HTERT RPE-1 (cell line): Measurements from ENCODE around the gene ADARB1.

Experiments used
- in situ Hi-C: fragments of 300-500 bp; cut with MboI; formaldehyde crosslinking; loops from 4 replicates; pipeline ENCODE4 v1.14.3; 2020; ENCODE audit warnings: low sequenced_read_pairs

Gene ADARB1

DNA sequence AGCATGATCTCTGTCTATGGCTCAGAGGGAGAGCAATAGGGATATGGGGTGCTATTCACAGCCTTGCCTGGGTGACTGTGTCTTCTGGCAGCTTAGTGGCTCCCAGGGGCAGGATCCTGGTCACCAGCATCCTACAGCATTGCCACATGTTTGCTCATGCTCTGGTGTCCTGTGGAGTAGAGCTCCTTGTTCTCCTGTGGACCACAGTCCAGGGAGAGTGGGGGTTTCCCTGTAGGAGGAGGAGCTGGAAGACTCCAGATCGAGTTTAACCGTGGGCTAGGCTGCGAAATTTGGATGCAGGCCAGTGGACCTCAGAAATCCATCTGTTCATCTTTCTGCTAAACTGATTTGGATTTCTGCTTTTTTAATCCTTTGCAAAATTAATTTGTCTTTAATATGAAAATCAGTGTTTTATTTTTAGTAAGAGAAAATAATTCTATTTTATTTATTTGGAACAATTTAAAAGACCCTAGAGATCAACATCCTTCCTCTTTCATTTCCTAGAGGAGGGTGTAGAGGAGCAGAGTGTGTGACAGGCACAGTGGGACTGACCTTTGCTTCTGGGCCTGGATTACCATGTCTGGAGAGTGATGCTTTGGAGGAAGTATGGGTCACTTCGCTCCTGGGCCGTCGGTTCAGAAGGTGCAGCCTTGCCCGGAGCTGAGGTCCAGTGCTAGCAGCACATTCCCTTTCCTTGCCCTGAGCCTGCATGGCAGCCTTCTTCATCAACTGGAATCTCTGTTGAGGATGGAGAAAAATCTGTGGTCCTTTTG is 17.4 kb downstream of the ADARB1 start:
- in situ Hi-C loops: no loop called here

DNA sequence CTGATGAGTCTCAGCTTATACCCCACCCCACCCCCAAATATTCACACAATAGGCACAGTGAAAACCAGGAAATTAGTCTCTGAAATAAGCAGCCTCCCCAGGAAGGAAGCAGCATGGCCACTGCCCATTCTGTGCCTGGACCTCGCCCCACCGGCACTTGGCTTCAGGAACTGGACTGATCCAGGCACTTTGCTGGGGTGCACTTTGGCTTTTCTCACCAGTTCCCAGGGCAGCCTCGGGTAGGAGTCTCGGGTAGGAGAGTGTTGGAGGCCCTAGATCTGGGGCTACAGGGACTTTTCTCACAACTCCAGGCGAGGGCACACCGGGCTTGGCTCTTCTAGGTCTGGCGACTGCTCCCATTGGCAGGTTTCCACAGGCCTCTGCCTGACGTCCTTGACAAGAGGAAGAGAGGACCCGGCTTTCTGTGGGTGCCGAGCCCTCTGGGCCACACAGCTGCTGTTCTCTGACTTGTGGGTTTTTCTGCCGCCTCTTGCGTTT is 18.7 kb downstream of the ADARB1 start:
- in situ Hi-C loops: no loop called here

DNA sequence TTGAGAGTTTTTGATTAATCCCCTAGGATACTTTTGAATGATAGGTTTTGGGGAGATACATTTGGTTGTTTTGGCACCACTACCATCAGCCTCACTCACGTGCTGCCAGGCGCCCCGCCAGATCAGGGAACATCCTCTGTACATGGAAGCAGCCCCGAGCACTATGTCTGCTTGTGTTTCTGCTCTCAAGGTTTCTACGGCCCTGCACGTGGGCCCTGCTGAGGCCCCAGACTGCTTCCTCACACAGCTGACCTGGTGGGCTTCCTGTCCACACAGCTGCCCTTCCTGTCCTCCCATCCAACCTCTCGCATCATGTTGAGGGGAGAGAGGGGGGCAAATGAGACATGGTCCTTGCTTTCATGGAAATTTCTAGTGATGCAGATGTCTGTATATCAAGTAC is 20.0 kb downstream of the ADARB1 start:
- in situ Hi-C loops: no loop called here

DNA sequence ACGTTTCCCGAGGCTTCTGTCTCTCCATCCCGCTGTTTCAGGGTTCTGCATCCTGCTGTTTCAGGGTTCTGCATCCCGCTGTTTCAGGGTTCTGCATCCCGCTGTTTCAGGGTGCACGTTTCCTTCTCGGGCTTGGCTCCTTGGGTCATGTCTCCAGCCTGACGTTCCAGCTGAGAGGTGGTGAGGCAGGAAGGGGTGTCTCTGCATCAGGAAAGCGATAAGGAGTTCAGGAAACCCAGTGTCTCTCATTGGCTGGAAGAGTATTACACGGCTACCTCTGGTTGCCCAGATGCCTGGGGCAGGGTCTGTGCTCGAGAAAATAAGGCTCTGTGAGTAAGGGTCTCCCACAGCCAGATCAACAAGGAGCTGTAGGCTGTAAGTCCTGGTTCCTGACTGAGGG is 21.1 kb downstream of the ADARB1 start:
- in situ Hi-C loops: no loop called here

DNA sequence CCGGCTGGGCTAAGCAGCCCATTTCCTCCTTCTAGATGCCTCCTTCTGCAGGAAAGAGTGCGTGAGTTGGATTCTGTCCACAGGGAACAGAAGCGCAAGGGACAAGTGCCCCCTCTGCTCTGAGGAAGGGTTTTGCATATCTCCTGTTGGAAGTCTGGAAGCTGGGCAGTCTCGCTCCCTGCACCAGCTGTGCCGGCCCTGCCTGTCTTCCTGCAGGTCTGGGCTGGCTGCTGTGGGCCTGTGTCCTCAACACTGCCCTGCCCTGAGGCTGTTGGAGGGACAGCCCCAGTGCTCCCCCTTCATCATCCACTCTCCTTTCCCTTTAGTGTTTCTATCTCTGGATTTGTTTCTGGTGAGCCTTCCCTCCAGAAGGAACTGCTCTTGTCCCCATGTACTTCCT is 21.8 kb downstream of the ADARB1 start:
- in situ Hi-C loops: no loop called here

DNA sequence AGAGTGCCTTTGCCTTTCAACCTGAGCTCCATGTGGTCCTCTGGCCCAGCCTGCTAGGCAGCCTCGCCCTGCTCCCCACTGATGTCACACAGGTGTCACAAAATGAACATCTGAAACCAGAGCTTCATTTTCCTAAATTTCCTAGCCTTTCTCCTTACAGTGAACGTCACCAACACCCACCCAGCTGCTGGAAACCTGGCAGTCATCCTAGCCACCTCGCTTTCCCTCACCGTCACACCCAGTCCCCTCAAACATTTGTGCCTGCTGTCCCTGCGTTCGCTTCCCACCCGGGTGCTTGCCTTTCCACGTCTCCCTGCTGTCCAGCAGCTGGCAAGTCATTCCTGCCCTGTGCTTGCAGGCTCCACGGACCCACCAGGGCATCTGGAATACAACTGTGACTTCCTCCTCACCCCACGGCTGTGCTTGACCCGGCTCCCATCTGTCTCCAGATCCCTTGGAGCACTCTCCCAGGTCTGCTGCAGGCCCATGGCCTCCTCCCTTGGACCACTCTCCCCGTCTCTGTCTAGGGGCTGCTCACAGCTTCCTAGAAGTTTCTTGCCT is 23.5 kb downstream of the ADARB1 start:
- in situ Hi-C loops: no loop called here

DNA sequence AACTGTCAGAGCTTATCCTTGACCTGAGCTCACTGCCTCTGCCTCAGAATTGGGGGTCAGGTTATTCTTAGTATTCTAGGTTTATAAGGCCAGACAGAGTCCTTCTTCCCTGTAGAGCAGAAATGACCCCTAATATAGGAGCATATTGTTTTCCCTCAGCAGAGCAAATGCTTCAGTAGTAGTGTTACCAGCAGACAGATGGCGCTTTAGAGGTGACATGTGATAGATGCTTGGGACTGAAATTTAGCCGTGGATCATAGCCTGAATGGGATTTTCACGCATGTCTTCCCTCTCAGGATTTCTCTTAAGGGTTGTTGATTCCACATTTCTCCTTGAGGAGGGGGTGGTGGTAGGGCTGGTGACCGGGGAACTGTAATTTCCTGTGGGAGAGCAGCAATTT is 24.5 kb downstream of the ADARB1 start:
- in situ Hi-C loops: no loop called here

DNA sequence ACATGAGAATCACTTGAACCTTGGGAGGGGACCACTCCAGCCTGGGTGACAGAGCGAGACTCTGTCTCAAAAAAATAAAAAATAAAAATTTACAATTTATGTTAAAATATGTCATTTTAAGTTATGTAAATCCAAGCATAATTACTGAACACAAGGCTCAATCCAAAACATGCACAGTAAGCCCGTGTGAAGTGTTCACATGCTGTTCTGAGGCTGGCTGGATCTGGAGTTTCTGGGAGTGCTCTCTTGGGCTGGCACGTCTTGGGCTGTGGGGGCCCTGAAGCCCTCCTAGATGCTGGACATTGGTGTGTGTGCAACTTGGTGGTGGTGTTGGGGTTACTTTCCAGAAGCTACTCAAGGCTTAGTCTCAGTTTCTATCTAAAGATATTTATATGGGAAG is 25.2 kb downstream of the ADARB1 start:
- in situ Hi-C loops: no loop called here

DNA sequence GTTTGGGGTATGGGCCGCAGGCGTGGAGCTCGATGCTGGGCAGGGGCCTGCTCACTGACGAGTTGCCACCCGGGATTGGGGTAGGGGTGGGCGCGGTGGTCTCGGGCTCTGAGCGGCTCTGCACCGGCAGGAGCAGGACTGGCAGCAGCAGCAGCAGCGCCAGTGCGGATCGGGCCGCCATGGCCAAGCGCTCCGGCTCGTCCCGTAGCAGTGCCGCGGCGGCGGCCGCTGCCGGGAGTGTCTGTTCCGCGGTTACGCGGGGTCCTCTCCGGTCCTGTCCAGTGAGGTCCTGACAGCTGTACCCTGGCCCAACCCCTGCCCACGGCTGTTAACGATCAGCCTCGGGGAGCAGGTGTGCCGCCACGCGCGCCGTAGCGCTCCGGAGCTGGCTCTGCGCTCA is 26.5 kb downstream of the ADARB1 start:
- in situ Hi-C loops: no loop called here

DNA sequence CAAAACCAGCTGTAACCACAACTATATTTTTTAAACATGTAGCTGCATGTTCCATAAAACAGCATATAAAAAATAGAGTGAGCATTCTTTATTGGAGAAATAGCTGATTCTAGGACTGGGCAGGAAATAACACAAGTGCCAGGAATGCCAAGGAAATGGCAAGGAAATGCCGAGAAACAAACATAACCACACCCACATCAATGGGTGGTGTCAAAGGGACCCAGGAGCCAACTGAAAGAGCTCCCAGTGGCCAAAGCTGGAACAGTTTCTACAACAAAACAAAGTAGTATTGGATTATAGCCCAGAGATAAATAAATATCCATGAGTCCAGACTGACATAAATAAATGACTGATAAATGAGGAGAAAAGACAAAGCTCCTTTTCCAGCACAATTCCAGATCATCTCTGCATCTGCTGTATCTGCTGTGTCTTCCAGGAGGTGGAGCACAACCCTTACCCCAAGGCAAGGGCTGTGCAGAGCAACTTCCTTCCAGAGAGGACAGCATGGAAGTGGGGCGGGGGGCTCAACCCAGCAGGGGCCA is 28.1 kb downstream of the ADARB1 start:
- in situ Hi-C loops: no loop called here

DNA sequence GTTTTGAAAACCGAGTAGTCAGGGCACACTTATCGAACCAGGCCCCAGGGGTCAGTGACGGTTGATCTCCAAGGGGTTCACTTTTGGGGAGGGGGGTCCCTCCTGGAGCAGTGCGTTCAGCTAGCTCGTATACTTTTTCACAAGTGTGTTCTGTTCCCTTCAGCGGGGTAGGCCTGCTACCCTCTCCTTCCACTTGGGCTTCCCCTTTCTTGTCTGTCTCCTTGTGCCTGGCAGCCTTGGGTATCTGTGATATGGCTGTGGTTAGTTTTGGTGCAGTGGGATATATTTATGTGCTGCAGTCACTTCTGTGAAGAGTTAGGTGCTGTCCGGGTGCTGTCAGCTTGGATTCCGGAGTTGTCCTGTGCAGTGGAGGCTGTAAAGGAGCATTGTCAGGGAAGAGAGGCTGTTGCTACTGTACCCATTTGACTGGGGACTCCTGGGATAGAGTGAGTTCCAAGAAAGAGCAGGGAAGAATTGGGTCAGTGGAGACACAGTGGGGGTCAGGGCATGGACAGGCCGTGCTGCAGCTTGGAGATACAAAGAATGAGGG is 29.7 kb downstream of the ADARB1 start:
- in situ Hi-C loops: no loop called here

DNA sequence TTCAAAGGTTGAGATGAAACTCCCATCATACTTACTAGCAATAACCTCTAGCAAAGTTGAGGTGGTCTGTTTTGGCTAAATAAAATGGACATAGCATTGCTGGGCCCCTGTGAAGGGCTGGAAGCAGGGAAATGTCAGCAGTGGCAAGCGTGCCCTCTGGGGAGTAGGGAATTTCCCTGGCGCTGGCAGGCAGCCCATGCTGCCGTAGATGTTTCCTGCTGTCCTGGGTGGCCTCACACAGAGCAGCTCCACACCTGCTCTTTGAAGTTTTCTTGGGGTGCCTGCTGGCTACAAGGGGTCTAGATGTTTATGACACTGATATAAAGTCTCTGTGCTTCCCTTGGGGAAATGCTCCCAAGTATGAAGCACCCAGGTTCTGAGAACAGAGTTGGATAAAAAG is 30.2 kb downstream of the ADARB1 start:
- in situ Hi-C loops: no loop called here

DNA sequence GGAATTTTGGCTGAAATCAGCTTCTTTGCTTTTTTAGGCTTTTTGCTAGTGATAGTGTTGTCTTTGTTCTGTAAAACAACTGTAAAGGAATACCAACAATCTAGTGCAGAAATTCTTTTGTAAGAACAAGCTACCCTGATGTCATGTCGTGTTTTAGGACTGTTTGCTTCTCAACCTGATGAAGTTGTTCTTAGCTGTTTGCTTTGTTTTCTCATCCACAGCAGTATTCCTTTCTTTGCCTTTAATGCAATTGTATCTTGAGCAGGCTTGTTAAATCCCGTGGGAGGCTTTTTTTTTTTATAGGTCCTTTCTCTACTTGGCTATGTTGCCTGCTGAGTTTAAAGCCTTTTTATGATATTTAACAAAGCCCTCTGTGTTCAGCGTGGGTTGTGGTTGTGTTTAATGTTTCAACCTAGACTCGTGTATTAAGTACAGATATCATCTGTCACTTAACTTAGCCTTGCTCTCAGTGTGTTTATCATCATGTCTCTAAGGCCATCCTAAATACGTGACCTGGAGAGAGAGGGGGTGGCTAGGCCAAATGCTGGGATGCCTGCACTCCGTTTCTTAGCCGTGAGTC is 31.6 kb downstream of the ADARB1 start:
- in situ Hi-C loops: no loop called here

DNA sequence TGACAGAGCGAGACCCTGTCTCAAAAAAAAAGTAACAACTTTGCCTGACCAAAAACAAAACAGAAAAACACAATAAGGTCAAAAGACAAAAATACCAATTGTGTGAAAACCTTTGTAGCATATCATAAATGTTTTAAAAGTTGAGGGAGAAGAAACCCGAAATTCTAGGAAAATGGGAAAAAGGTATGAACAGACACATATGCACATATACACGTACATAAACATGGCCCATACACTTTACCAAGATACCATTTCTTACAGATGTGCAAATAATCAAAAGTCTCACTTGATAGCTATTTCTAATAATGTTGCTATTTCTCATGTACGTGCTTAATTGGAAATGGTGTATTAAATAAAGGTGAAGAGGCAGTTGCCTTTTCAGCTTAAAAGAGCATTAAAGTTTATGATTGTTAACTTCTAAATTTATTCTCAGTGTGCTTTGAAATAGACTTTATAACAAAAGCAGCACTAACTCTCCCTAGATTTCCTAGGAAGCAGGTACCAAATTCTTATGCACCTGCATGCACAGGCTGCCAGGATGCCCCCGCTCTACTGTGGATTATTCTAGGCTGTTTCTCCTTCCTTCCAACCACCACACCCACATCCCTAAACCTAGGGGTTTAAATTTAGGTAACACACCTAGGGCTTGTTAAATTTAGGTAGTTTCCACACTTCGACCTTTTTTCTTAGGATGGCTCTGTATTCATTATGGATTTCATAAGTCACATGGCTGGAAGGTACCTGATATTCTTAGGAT is 33.8 kb downstream of the ADARB1 start:
- in situ Hi-C loops: no loop called here

DNA sequence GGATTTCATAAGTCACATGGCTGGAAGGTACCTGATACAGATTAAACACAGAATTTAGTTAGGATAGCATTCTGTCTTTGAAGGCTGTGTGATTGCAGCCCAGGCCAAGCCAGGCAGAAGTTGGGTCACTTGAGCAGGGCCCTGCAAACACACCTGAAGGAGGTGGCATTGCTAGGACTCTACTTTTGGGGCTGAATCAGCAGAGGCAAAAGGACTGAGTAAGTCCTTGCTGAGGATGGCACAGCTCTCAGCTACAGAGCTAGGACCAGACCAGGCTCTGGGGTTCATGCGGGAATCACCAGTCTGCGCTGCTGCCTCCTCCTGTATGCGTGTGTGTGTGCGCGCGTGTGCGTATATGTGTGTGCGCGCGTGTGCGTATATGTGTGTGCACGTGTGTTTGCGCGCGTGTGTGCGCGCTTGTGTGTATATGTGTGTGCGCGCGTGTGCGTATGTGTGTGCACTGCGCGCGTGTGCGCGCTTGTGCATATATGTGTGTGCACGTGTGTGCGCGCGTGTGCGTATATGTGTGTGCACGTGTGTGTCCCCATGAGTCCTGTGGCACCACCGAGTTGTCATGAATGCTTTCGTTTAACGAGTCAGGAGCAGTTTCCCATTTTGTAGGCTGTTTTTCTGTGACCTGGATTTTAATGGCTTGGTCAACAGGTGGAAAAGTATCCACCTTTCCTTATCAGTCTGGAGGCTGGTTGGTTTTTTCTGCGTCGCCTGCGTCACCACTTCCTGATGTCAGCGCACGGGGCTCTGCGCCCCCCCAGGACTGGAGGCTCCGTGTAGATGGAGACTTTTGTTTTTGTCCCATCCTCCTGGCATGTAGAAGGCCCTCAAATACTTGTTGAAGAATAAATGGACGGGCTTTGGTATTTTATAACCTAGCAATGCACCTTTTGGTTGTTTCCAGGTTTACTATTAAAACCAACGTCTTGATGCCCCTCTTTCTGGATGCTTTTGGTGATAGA is 34.7 kb downstream of the ADARB1 start:
- in situ Hi-C loops: no loop called here

DNA sequence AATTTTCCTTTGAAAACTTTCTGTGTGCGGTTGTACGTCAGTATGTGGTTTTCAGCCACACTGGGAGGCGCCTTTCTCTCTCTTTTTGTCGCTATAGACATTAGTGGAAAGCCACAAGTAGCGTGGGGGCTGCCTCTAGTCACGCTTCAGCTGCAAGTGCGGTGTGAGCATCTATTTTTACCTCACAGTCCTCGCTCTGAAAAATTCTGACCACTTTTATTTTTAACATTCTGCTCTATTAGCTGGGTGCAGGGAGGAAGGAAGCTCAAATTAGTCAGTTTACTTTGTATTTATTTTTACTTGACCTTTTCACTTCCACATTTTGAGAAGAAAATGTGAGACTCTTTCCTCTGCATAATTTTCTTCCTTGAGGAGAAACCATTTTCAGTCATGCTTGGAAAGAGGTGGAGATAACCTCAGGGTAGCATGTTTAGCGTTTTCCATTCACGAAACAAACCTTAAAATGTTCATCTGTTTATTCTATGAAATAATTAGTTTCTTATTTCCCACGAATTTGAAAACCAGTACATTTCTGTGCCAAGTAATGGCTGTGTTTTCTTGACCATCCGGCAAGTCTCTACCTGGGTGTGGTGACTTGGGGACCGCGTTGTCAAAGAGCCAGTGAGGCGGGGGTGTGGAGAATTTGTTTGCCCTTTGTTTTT is 35.6 kb downstream of the ADARB1 start:
- in situ Hi-C loops: no loop called here

DNA sequence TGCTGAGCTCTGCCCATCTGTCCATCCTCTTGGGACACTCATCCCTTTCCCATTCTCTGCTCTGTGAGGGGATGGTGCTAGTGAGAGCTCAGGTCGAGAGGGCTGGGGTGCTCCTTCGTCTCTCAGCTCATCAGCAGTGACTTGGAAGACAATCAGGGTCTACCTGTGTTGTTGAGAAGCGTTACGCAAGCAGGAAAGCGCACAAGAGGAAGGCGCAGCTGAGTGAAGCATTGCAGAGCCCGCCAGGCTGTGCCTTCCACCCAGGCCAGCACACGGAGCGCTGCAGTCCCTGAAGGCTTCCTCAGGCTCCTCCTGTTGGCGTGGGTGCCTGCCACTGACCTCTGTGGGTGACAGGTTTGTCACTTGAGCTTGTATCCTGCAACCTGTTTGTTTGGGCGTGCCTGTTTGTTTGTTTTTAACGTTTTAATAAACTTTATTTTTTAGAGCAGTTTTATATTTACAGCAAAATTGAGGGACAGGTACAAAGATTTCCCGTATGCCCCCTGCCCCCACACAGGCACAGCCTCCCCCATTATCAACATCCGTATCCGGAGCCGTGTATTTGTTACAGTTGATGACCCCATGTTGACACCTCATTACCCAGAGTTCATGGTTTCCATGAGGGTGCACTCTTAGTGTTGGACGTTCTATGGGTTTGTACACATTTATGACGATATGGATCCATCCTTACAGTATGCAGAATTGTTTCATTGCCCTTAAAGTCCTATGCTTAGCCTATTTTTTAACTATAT is 36.7 kb downstream of the ADARB1 start:
- in situ Hi-C loops: no loop called here

DNA sequence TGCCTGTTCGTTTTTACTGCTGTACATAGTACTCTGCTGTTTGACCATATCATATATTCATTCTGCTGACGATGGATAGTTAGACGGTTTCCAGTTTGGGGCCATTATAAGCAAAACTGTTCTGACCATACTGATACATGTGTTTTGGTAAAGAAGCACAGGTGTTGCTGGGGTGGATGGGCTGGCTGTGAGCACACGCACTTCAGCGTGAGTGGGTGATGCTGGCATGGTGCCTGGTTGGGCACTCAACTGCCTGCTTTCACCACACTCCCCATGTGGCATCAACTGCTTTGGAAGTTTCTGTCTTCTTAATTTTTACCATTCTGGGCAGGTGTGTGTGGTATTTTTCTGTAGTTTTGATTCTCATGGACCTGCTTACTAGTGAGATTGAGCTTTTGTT is 37.3 kb downstream of the ADARB1 start:
- in situ Hi-C loops: no loop called here

DNA sequence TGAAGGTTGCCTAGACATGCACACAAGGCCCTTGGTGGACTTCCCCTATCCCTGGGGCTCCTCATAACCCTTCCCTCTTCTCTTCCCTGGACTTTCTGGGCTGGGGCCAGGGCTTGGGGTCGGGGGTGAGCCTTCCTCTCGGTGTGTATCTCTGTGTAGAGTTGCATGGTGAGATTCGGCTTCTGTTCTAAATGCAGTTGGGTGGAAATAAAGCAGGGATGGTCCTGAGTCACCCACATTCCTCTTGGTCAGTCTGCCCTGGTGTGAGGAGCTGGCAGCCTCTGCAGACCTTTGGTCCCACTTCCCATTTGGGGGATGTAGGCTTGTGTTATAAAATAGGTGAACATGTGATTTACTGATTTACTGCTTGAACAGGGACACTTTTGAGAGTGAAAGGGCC is 38.0 kb downstream of the ADARB1 start:
- in situ Hi-C loops: no loop called here
